Measurements from ENCODE around the gene ALDOA. TPM values are rescaled to one million over a fixed set of nuclear protein-coding genes. Genes with fewer than 3 reads are reported as not detected.

The ALDOA gene
- total and polyA plus RNA-seq, 9 of the 15 experiments (the other 6 are each of a cell fraction or from before 2014, with no cell fraction given) = 311 to 2,224 (median 1,293) TPM

GRCh38 chr16:30063893-30064728 lies 1.4 kb upstream of the ALDOA start (continued):
- TF ChIP-seq PRDM10 (IDR thresholded peaks at IDR 0.05; ENCODE audit: partially characterized antibody) = peak; percentile 67
- no peak for TF ChIP-seq PTRF (tag; IDR thresholded peaks at IDR 0.05)
- TF ChIP-seq CTCF (IDR thresholded peaks at IDR 0.05 in 2 of 3, conservative IDR thresholded peaks at IDR 0.05 in 1 of 3; ENCODE audit: insufficient read depth in 2 of 3, low read depth in 1 of 3, low read length in 3 of 3) = peak; percentile 48 to 57 (median 50); a peak in 5 of 6 replicates
- TF ChIP-seq SP1 (CRISPR knock-in tag; IDR thresholded peaks at IDR 0.05) = no peak
- peak; percentile 73 for TF ChIP-seq MYC (IDR thresholded peaks at IDR 0.05; ENCODE audit: low read depth, low read length)
- TF ChIP-seq MYC (CRISPR knock-in tag; IDR thresholded peaks at IDR 0.05; ENCODE audit: borderline replicate concordance, low read depth) = no peak
- TF ChIP-seq LARP7 (IDR thresholded peaks at IDR 0.05) = 0 out of 2 replicates have a peak, but pooled peaks have one; percentile 21
- 0 out of 2 replicates have a peak, but pooled peaks have one; percentile 27 for TF ChIP-seq ZNF384 (IDR thresholded peaks at IDR 0.05; ENCODE audit: low read depth, low read length)
- peak; percentile 48 for TF ChIP-seq HMGN3 (IDR thresholded peaks at IDR 0.05; ENCODE audit: borderline replicate concordance, extremely low read depth, insufficient read length, low read depth, low read length)
- no peak for TF ChIP-seq SPI1 (IDR thresholded peaks at IDR 0.05; ENCODE audit: borderline replicate concordance, low read depth, low read length)

Measured in K562 (cell line).